Measurements from ENCODE around the gene MAPK4.

MAPK4 gene

DNA sequence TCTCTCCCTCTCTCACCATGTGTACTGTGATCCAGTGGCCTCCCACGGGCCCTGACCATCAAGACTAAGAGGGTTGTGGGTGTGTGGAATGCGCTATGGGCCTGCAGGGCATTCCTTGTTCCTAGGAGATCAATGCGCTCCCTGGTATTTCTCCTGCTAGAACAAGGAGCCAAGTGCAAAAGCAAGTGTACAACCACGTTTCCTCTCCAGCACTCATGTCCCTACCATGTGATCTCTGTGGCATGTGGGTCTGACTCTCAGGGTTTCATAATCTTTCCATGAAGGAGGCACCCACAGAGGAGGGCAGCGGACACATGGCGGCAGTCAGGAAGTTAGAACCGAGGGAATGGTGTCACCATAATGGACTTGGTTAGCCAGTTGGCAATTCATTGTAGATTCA is 91.4 kb downstream of the MAPK4 start:
- no peak for TF ChIP-seq CTCF (IDR thresholded peaks at IDR 0.05; ENCODE audit: low read depth, low read length, missing control alignments)
- DNase-seq (ENCODE audit: extremely low read depth, low read depth): no peak
- no peak overlapping the region for H3K4me3 ChIP-seq (replicated peaks; ENCODE audit: low read depth, low read length)

DNA sequence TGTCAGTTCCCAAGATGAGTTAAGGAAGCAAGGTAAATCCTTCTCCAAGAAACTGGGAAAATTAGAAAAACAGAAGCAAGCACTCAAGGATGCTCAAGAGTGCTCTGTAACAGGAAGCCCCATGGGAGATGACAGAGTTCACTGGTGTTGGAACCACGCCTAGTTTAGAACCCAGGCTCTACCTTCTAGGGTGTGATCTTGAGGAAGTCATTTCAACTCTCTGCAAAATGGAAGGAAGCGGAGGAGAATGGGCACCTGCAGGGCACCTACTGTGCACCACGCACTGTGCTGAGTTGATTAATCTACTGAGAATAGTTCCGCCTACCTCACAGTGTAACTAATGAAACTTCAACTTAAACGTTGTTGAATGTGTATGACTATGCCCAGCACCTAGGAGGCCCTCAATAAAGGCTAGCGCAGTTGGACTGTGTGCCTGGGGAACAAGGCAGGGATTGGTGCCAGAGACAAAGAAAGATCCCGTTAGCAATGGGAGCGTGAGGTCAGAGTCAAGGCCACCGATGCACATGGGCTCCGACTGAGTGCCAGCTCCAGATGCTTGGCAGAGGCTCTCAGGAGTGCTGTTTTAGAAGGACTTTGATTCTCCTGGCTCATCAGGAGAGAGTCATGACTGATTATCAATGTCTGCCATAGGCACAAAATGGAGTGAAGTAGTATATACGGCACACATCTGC is 93.7 kb downstream of the MAPK4 start:
- no peak overlapping the region for H3K4me3 ChIP-seq (replicated peaks; ENCODE audit: low read depth, low read length)
- DNase-seq (ENCODE audit: extremely low read depth, low read depth): no peak
- TF ChIP-seq CTCF (IDR thresholded peaks at IDR 0.05; ENCODE audit: low read depth, low read length, missing control alignments): no peak

GRCh38 chr18:50654211-50654610 is 94.3 kb downstream of the MAPK4 start:
- no peak overlapping the region for H3K4me3 ChIP-seq (replicated peaks; ENCODE audit: low read depth, low read length)
- no peak for DNase-seq (ENCODE audit: extremely low read depth, low read depth)
- no peak for TF ChIP-seq CTCF (IDR thresholded peaks at IDR 0.05; ENCODE audit: low read depth, low read length, missing control alignments)

GRCh38 chr18:50654658-50655550 is 95.0 kb downstream of the MAPK4 start:
- no peak for TF ChIP-seq CTCF (IDR thresholded peaks at IDR 0.05; ENCODE audit: low read depth, low read length, missing control alignments)

GRCh38 chr18:50656396-50656795 is 96.5 kb downstream of the MAPK4 start:
- TF ChIP-seq CTCF (IDR thresholded peaks at IDR 0.05; ENCODE audit: low read depth, low read length, missing control alignments): no peak
- no peak for DNase-seq (ENCODE audit: extremely low read depth, low read depth)
- H3K4me3 ChIP-seq (replicated peaks; ENCODE audit: low read depth, low read length): no peak overlapping the region

More at GRCh38 chr18:50654658-50655550, 95.0 kb downstream of the MAPK4 start:
- no peak overlapping the region for H3K4me3 ChIP-seq (replicated peaks; ENCODE audit: low read depth, low read length)
- no peak for DNase-seq (ENCODE audit: extremely low read depth, low read depth)

DNA sequence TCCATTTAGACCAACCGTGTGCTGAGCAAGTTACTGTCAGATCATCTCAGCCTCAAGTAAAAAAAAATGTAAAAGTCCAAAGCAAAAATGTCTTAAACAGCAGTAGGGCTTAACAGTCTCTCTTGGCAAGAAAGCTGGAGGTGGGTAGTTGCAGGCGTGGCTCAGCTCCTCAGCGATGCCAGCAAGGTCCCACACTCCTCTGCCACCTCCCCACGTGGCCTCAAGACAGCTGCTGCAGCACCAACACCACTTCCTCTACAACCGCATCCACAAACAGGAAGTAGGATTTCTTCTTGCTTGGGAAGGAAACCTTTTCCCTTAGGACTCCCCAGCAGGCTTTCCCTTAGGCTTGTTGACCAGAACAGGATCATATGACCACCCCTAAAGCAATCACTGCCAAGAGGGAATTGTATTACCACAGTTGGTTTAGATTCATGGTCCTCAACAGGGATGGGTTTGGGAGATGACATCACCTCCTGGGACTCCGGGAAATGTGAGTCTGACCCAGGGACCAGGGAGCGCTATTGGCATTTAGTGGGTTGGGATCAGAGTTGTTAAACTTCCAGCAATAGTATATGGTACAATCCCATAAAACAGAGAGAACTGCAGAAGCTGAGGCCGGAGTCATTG is 97.1 kb downstream of the MAPK4 start:
- TF ChIP-seq CTCF (IDR thresholded peaks at IDR 0.05; ENCODE audit: low read depth, low read length, missing control alignments): no peak
- DNase-seq (ENCODE audit: extremely low read depth, low read depth): no peak
- H3K4me3 ChIP-seq (replicated peaks; ENCODE audit: low read depth, low read length): no peak overlapping the region

Data from HFF-Myc (cell line).